K562 (cell line): ENCODE results near the gene TTC23L. TPM values are rescaled to one million over a fixed set of nuclear protein-coding genes. Genes with fewer than 3 reads are reported as not detected.

ENCODE experiments used
- ZNF408 ChIP-seq: fragments of 250-450 bp; sonication (Bioruptor Pico); IDR thresholded peaks from 2 replicates; pipeline ENCODE4 v1.4.0; 2020; ENCODE audit warnings: low read depth, mild to moderate bottlenecking, moderate library complexity
- polyA plus RNA-seq, 8 experiments: library from polyadenylated mRNA; depleted of rRNA in 4 of 8; stranded (reverse) in 5 of 8; unstranded in 3 of 8; fragments of >200 nt; fragmentation: Nextera tagmentation in 2 of 8; fragmentation: Illumina TruSeq in 1 of 8; extraction: Ambion mirVana in 2 of 8; extraction: Trizol in 1 of 8; gene quantifications; 2 replicates each; pipeline versions ENCODE4 v1.2.1 to v1.2.3, GENCODE V29; 2011 to 2014; ENCODE audit warnings: inconsistent platforms in 1 of 8, missing spikeins in 1 of 8
- total RNA-seq, 7 experiments: library from RNA; depleted of rRNA in 6 of 7; stranded (reverse); fragments of >200 nt in 6 of 7; fragmentation: Illumina TruSeq in 2 of 7; extraction: Trizol in 2 of 7; gene quantifications; 2 replicates each; pipeline versions ENCODE4 v1.2.1 to v1.2.3, GENCODE V29; 2011 to 2021; ENCODE audit warnings: low replicate concordance in 1 of 7
- TF ChIP-seq, protein P1 (sequence below), 2 experiments: IDR thresholded peaks in 1 of 2; conservative IDR thresholded peaks in 1 of 2; 2 replicates each; pipeline ENCODE4 v1.6.1; 2016; ENCODE audit warnings: low read depth in 2 of 2, mild to moderate bottlenecking in 1 of 2, missing compliant biosample characterization in 1 of 2, missing genetic modification characterization in 1 of 2, moderate library complexity in 1 of 2
- TF ChIP-seq, protein P2 (sequence below): fragments of 450-650 bp; conservative IDR thresholded peaks from 2 replicates; pipeline ENCODE4 v1.6.1; 2016; ENCODE audit warnings: missing genetic modification characterization, low read depth, mild to moderate bottlenecking, control low read depth, missing compliant biosample characterization
- TF ChIP-seq, protein P3 (sequence below): fragments of 250-450 bp; sonication (Bioruptor Pico); IDR thresholded peaks from 2 replicates; pipeline ENCODE4 v1.6.1; 2021; ENCODE audit warnings: mild to moderate bottlenecking
- TF ChIP-seq, protein P4 (sequence below): fragments of 250-450 bp; sonication (Bioruptor Pico); IDR thresholded peaks from 2 replicates; pipeline ENCODE4 v1.4.0; 2020; ENCODE audit warnings: mild to moderate bottlenecking, moderate library complexity, borderline replicate concordance

Gene TTC23L
- total and polyA plus RNA-seq, 9 of the 15 experiments (the other 6 are each of a cell fraction or from before 2014, with no cell fraction given): 0.03 to 0.32 (median 0.14) TPM; not detected in 2

DNA sequence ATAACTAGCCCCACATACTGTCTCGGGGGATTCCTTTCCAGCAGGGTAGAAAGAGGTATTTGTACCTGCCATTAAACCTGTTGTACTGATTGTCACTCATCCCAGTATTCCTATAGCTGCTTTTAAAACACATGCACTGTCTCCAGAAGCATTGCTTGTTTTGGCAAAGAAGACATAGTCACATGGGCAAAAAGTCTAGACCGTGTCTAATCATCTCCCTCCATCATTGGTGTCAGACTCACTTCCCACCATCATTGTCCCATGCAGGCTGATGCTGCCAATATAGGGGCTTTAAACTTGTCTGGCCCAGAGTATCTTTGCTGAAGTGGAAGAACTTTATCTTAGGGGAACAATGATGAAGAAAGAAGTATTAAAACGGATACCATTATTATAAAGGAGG lies 103.0 kb downstream of the TTC23L start (continued):
- TF ChIP-seq, protein P1, sequence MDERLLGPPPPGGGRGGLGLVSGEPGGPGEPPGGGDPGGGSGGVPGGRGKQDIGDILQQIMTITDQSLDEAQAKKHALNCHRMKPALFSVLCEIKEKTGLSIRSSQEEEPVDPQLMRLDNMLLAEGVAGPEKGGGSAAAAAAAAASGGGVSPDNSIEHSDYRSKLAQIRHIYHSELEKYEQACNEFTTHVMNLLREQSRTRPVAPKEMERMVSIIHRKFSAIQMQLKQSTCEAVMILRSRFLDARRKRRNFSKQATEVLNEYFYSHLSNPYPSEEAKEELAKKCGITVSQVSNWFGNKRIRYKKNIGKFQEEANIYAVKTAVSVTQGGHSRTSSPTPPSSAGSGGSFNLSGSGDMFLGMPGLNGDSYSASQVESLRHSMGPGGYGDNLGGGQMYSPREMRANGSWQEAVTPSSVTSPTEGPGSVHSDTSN (CRISPR knock-in tag; IDR thresholded peaks at IDR 0.05; ENCODE audit: low read depth): no peak
- TF ChIP-seq, protein P1 (tag; conservative IDR thresholded peaks at IDR 0.05; ENCODE audit: low read depth): no peak
- no peak for TF ChIP-seq ZNF408
- TF ChIP-seq, protein P2, sequence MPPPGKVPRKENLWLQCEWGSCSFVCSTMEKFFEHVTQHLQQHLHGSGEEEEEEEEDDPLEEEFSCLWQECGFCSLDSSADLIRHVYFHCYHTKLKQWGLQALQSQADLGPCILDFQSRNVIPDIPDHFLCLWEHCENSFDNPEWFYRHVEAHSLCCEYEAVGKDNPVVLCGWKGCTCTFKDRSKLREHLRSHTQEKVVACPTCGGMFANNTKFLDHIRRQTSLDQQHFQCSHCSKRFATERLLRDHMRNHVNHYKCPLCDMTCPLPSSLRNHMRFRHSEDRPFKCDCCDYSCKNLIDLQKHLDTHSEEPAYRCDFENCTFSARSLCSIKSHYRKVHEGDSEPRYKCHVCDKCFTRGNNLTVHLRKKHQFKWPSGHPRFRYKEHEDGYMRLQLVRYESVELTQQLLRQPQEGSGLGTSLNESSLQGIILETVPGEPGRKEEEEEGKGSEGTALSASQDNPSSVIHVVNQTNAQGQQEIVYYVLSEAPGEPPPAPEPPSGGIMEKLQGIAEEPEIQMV (tag): no peak
- TF ChIP-seq, protein P3, sequence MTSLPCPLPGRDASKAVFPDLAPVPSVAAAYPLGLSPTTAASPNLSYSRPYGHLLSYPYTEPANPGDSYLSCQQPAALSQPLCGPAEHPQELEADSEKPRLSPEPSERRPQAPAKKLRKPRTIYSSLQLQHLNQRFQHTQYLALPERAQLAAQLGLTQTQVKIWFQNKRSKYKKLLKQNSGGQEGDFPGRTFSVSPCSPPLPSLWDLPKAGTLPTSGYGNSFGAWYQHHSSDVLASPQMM (CRISPR knock-in tag): no peak
- TF ChIP-seq, protein P4, sequence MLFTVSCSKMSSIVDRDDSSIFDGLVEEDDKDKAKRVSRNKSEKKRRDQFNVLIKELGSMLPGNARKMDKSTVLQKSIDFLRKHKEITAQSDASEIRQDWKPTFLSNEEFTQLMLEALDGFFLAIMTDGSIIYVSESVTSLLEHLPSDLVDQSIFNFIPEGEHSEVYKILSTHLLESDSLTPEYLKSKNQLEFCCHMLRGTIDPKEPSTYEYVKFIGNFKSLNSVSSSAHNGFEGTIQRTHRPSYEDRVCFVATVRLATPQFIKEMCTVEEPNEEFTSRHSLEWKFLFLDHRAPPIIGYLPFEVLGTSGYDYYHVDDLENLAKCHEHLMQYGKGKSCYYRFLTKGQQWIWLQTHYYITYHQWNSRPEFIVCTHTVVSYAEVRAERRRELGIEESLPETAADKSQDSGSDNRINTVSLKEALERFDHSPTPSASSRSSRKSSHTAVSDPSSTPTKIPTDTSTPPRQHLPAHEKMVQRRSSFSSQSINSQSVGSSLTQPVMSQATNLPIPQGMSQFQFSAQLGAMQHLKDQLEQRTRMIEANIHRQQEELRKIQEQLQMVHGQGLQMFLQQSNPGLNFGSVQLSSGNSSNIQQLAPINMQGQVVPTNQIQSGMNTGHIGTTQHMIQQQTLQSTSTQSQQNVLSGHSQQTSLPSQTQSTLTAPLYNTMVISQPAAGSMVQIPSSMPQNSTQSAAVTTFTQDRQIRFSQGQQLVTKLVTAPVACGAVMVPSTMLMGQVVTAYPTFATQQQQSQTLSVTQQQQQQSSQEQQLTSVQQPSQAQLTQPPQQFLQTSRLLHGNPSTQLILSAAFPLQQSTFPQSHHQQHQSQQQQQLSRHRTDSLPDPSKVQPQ (CRISPR knock-in tag): no peak
- TF ChIP-seq, all 486 proteins: peak for 0
